Spinal cord (tissue), 10 donors: ENCODE results near the gene WDPCP. TPM values are rescaled to one million over a fixed set of nuclear protein-coding genes. Genes with fewer than 3 reads are reported as not detected.
A peak's percentile ranks its signal among the peaks of the same experiment; 100 is the strongest.
"Not testable (repeated sequence)": the region's sequence is repeated elsewhere in the genome, so short reads cannot be mapped to it uniquely, and the experiment has no call there.

Experiments
- DNase-seq, 6 donors: peaks; one replicate each; pipeline versions ENCODE4 v3.0.0 to v3.0.0-alpha.2; 2013 to 2015; ENCODE audit warnings: low spot score in 6 of 6, low read depth in 4 of 6
- H3K27ac ChIP-seq: one replicate; pipeline ENCODE4 v1.5.1; 2013; ENCODE audit warnings: low read depth, low read length, control low read depth
- H3K27me3 ChIP-seq: one replicate; pipeline ENCODE4 v1.6.1; 2013; ENCODE audit warnings: low read length; ENCODE audit not compliant: control insufficient read depth, insufficient read depth
- H3K36me3 ChIP-seq: one replicate; pipeline ENCODE4 v1.6.1; 2013; ENCODE audit warnings: low read length; ENCODE audit not compliant: control insufficient read depth, insufficient read depth
- H3K4me1 ChIP-seq: one replicate; pipeline ENCODE4 v1.6.1; 2013; ENCODE audit warnings: low read length; ENCODE audit not compliant: control insufficient read depth, insufficient read depth
- H3K4me3 ChIP-seq: one replicate; pipeline ENCODE4 v1.5.1; 2013; ENCODE audit warnings: low read depth, low read length, control low read depth
- H3K9me3 ChIP-seq: one replicate; pipeline ENCODE4 v1.6.1; 2013; ENCODE audit warnings: low read length; ENCODE audit not compliant: control insufficient read depth, insufficient read depth
- WGBS: methylation state at CpG from one replicate; pipeline ENCODE4 v1.1.5; 2013; ENCODE audit warnings: missing lambda C conversion rate; ENCODE audit not compliant: insufficient coverage; 5-methylcytosine and 5-hydroxymethylcytosine counted together
- polyA plus RNA-seq, 2 donors: library from polyadenylated mRNA; unstranded; fragments of 120-200 nt; gene quantifications; one replicate each; pipeline ENCODE4 v1.2.1, GENCODE V29; 2013; ENCODE audit not compliant: insufficient read length in 2 of 2
- total RNA-seq, 2 donors: library from RNA; depleted of rRNA in 1 of 2; stranded (reverse); fragments of 120-200 nt in 1 of 2; fragments of >200 nt in 1 of 2; gene quantifications; one replicate each; pipeline versions ENCODE4 v1.2.3 to v1.2.4, GENCODE V29; 2013 to 2014
- donor health status: healthy.

WDPCP gene
- total and polyA plus RNA-seq, 4 donors: 9.6 to 40.1 (median 14.2) TPM

GRCh38 chr2:63334910-63335309, 253.4 kb downstream of the WDPCP start:
- WGBS: no CpG with 5 or more reads among the region's 1 CpG
- no peak overlapping the region for H3K4me3 ChIP-seq
- no peaks in the 10 kb centered on the region for H3K36me3 ChIP-seq
- H3K27me3 ChIP-seq: no peaks in the 10 kb centered on the region
- no peaks in the 10 kb centered on the region for H3K4me1 ChIP-seq
- no peak for DNase-seq
- no peaks in the 10 kb centered on the region for H3K9me3 ChIP-seq
- no peak overlapping the region for H3K27ac ChIP-seq

- Histone ChIP-seq H3K27me3 (no peaks in the 10 kb centered on the region), H3K4me1 (no peaks in the 10 kb centered on the region), H3K27ac (no peak overlapping the region), H3K9me3 (peaks cover 2% of the 10 kb centered on the region), H3K4me3 (no peak overlapping the region), H3K36me3 (no peaks in the 10 kb centered on the region)
- no CpG with 5 or more reads among the region's 1 CpG for WGBS
- DNase-seq: no peak
Observed at GRCh38 chr2:63326473-63326872, 261.8 kb downstream of the WDPCP start.

- not testable (repeated sequence) for H3K36me3 ChIP-seq, DNase-seq, H3K27me3 ChIP-seq, H3K4me3 ChIP-seq, H3K27ac ChIP-seq, H3K9me3 ChIP-seq, H3K4me1 ChIP-seq
- 93% methylated on average over 7 of the region's 11 CpGs for WGBS
Observed at GRCh38 chr2:63323662-63324061, 264.6 kb downstream of the WDPCP start.

GRCh38 chr2:63321973-63322372, 266.3 kb downstream of the WDPCP start:
- not testable (repeated sequence) for H3K27ac ChIP-seq, H3K36me3 ChIP-seq, H3K4me1 ChIP-seq, H3K9me3 ChIP-seq, H3K27me3 ChIP-seq, DNase-seq, H3K4me3 ChIP-seq
- 94% methylated on average over 2 of the region's 2 CpGs for WGBS

- Histone ChIP-seq H3K27me3 (no peaks in the 10 kb centered on the region), H3K36me3 (no peaks in the 10 kb centered on the region), H3K9me3 (peaks cover 2% of the 10 kb centered on the region), H3K4me1 (no peaks in the 10 kb centered on the region), H3K27ac (no peak overlapping the region), H3K4me3 (no peak overlapping the region)
- DNase-seq: no peak
Observed at GRCh38 chr2:63320669-63321068, 267.6 kb downstream of the WDPCP start.

- 83% methylated on average over 1 of the region's 1 CpG for WGBS
- no peaks in the 10 kb centered on the region for H3K4me1 ChIP-seq
- no peaks in the 10 kb centered on the region for H3K36me3 ChIP-seq
- no peak overlapping the region for H3K27ac ChIP-seq
- H3K9me3 ChIP-seq: no peaks in the 10 kb centered on the region
- DNase-seq: no peak
- no peak overlapping the region for H3K4me3 ChIP-seq
- H3K27me3 ChIP-seq: no peaks in the 10 kb centered on the region
Observed at GRCh38 chr2:63310614-63311013, 277.7 kb downstream of the WDPCP start.

- Histone ChIP-seq H3K27ac (no peak overlapping the region), H3K9me3 (peaks cover 22% of the 10 kb centered on the region), H3K36me3 (no peaks in the 10 kb centered on the region), H3K27me3 (no peaks in the 10 kb centered on the region), H3K4me3 (no peak overlapping the region), H3K4me1 (no peaks in the 10 kb centered on the region)
- peak in 2 of 6 donors; percentile 9 to 10 for DNase-seq
- no CpG with 5 or more reads among the region's 1 CpG for WGBS
Observed at GRCh38 chr2:63301481-63301880, 286.8 kb downstream of the WDPCP start.

GRCh38 chr2:63300835-63301234, 287.4 kb downstream of the WDPCP start:
- Histone ChIP-seq H3K4me1 (no peaks in the 10 kb centered on the region), H3K27me3 (no peaks in the 10 kb centered on the region), H3K36me3 (no peaks in the 10 kb centered on the region), H3K4me3 (no peak overlapping the region), H3K27ac (no peak overlapping the region), H3K9me3 (peaks cover 22% of the 10 kb centered on the region)
- no peak for DNase-seq
- WGBS: 100% methylated on average over 2 of the region's 2 CpGs

GRCh38 chr2:63287956-63288355, 300.3 kb downstream of the WDPCP start:
- Histone ChIP-seq H3K27me3 (no peaks in the 10 kb centered on the region), H3K27ac (no peak overlapping the region), H3K4me1 (no peaks in the 10 kb centered on the region), H3K9me3 (peaks cover 10% of the 10 kb centered on the region), H3K36me3 (no peaks in the 10 kb centered on the region), H3K4me3 (no peak overlapping the region)
- peak in 1 of 6 donors; percentile 1 for DNase-seq
- WGBS: no CpG with 5 or more reads among the region's 1 CpG

GRCh38 chr2:63286520-63286919, 301.8 kb downstream of the WDPCP start:
- DNase-seq, H3K27me3 ChIP-seq, H3K36me3 ChIP-seq, H3K4me1 ChIP-seq, H3K27ac ChIP-seq, H3K4me3 ChIP-seq: not testable (repeated sequence)
- H3K9me3 ChIP-seq: peaks cover 11% of the 10 kb centered on the region
- WGBS: no CpG with 5 or more reads among the region's 4 CpGs
